GM19025 (cell line): ENCODE results near the gene SEMA5A.

ENCODE experiments used
- ATAC-seq: cut with Tn5 transposase; IDR thresholded peaks from one replicate; pipeline ENCODE4 v1.9.1; 2021; ENCODE audit warnings: mild to moderate bottlenecking, low read depth, moderate library complexity; ENCODE audit not compliant: unreplicated experiment

Gene SEMA5A

GRCh38 chr5:9479990-9480389 lies 65.9 kb downstream of the SEMA5A start:
- ATAC-seq, result no peak

GRCh38 chr5:9479361-9479760 lies 66.5 kb downstream of the SEMA5A start:
- no peak for ATAC-seq

GRCh38 chr5:9477537-9477936 lies 68.3 kb downstream of the SEMA5A start:
- no peak for ATAC-seq

- no peak for ATAC-seq
These were observed 71.5 kb downstream of the SEMA5A start for GRCh38 chr5:9474219-9475002.

- no peak for ATAC-seq
These were observed 72.3 kb downstream of the SEMA5A start for GRCh38 chr5:9473624-9474023.

GRCh38 chr5:9470410-9470809 lies 75.5 kb downstream of the SEMA5A start:
- no peak for ATAC-seq

GRCh38 chr5:9468060-9468388 lies 77.9 kb downstream of the SEMA5A start:
- ATAC-seq, result no peak

- ATAC-seq, result no peak
These were observed 78.4 kb downstream of the SEMA5A start for GRCh38 chr5:9467199-9468059.

- no peak for ATAC-seq
These were observed 79.2 kb downstream of the SEMA5A start for GRCh38 chr5:9466697-9467096.

- ATAC-seq, result no peak
These were observed 81.4 kb downstream of the SEMA5A start for GRCh38 chr5:9464478-9464877.

GRCh38 chr5:9462109-9462508 lies 83.8 kb downstream of the SEMA5A start:
- ATAC-seq, result no peak

GRCh38 chr5:9460885-9461645 lies 84.8 kb downstream of the SEMA5A start:
- ATAC-seq, result no peak

- no peak for ATAC-seq
These were observed 89.3 kb downstream of the SEMA5A start for GRCh38 chr5:9456435-9457042.

GRCh38 chr5:9455826-9456434 lies 89.9 kb downstream of the SEMA5A start:
- no peak for ATAC-seq

GRCh38 chr5:9454491-9454890 lies 91.4 kb downstream of the SEMA5A start:
- no peak for ATAC-seq

GRCh38 chr5:9454012-9454481 lies 91.8 kb downstream of the SEMA5A start:
- ATAC-seq, result no peak

GRCh38 chr5:9453480-9454011 lies 92.3 kb downstream of the SEMA5A start:
- ATAC-seq, result no peak

GRCh38 chr5:9452181-9452580 lies 93.7 kb downstream of the SEMA5A start:
- no peak for ATAC-seq

- ATAC-seq, result no peak
These were observed 94.8 kb downstream of the SEMA5A start for GRCh38 chr5:9451037-9451436.

GRCh38 chr5:9447691-9448090 lies 98.2 kb downstream of the SEMA5A start:
- ATAC-seq, result no peak
